K562 (cell line): ENCODE measurements around the gene BORCS5.
"Not testable (repeated sequence)": the region's sequence is repeated elsewhere in the genome, so short reads cannot be mapped to it uniquely, and the experiment has no call there.

Experiments
- CHD4 ChIP-seq: fragments of 200-600 bp; sonication (generic); IDR thresholded peaks from 3 replicates; pipeline ENCODE4 v1.6.1; 2012; ENCODE audit warnings: low read depth, mild to moderate bottlenecking, mixed read lengths, low read length, inconsistent platforms; ENCODE audit not compliant: insufficient read depth, insufficient replicate concordance, poor library complexity, severe bottlenecking
- KLF13 ChIP-seq: fragments of 450-650 bp; IDR thresholded peaks from 2 replicates; pipeline ENCODE4 v1.6.1; 2016; ENCODE audit warnings: missing genetic modification characterization, low read depth, mild to moderate bottlenecking, missing compliant biosample characterization, moderate library complexity, borderline replicate concordance
- NFIC ChIP-seq: fragments of 450-650 bp; IDR thresholded peaks from 2 replicates; pipeline ENCODE4 v1.6.1; 2017; ENCODE audit warnings: mild to moderate bottlenecking, inconsistent platforms
- POLR2A ChIP-seq: fragments of 450-650 bp; conservative IDR thresholded peaks from 2 replicates; pipeline ENCODE4 v1.6.1; 2016
- RBM22 ChIP-seq: fragments of 200-400 bp; formaldehyde crosslinking; IDR thresholded peaks from 2 replicates; pipeline ENCODE4 v1.6.1; 2018; ENCODE audit warnings: low read length, low read depth; ENCODE audit not compliant: poor library complexity, severe bottlenecking
- YY1 ChIP-seq, 3 experiments: IDR thresholded peaks; 2 replicates each; pipeline ENCODE4 v1.6.1; 2011; ENCODE audit warnings: low read length in 2 of 3, mild to moderate bottlenecking in 2 of 3, moderate library complexity in 2 of 3, borderline replicate concordance in 1 of 3, control low read depth in 1 of 3, low read depth in 1 of 3; ENCODE audit not compliant: insufficient read depth in 3 of 3, insufficient replicate concordance in 2 of 3, control insufficient read depth in 1 of 3, insufficient read length in 1 of 3; ENCODE audit errors: extremely low read depth in 1 of 3
- TF ChIP-seq, protein P1 (sequence below): sonication (generic); formaldehyde crosslinking; IDR thresholded peaks from 2 replicates; pipeline ENCODE4 v1.8.1; 2023; ENCODE audit warnings: mild to moderate bottlenecking, missing genetic modification reagents

DNA sequence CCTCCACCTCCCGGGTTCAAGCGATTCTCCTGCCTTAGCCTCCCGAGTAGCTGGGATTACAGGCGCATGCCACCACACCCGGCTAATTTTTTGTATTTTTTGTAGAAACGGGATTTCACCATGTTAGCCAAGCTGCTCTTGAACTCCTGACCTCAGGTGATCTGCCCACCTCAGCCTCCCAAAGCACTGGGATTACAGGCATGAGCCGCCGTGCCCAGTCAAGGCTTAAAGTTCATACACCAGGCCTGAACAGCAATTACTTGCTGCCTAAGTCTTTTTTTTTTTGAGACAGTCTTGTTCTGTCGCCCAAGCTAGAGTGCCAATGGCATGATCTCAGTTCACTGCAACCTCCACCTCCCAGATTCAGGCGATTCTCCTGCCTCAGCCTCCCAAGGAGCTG, 46.2 kb upstream of the BORCS5 start:
- not testable (repeated sequence) for TF ChIP-seq KLF13; YY1 (IDR thresholded peaks at IDR 0.05; ENCODE audit: borderline replicate concordance in 1 of 3, control insufficient read depth in 1 of 3, extremely low read depth in 1 of 3, insufficient read depth in 3 of 3, insufficient read length in 1 of 3, insufficient replicate concordance in 2 of 3, low read depth in 1 of 3, low read length in 2 of 3); CHD4; NFIC; POLR2A; RBM22
- TF ChIP-seq, protein P1, sequence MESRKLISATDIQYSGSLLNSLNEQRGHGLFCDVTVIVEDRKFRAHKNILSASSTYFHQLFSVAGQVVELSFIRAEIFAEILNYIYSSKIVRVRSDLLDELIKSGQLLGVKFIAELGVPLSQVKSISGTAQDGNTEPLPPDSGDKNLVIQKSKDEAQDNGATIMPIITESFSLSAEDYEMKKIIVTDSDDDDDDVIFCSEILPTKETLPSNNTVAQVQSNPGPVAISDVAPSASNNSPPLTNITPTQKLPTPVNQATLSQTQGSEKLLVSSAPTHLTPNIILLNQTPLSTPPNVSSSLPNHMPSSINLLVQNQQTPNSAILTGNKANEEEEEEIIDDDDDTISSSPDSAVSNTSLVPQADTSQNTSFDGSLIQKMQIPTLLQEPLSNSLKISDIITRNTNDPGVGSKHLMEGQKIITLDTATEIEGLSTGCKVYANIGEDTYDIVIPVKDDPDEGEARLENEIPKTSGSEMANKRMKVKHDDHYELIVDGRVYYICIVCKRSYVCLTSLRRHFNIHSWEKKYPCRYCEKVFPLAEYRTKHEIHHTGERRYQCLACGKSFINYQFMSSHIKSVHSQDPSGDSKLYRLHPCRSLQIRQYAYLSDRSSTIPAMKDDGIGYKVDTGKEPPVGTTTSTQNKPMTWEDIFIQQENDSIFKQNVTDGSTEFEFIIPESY (CRISPR knock-in tag), result not testable (repeated sequence)
